Measurements from ENCODE around the gene VARS1.

- TF ChIP-seq CTCF (IDR thresholded peaks at IDR 0.05) = no peak
- TF ChIP-seq POLR2A (IDR thresholded peaks at IDR 0.05) = no peak
- TF ChIP-seq POLR2AphosphoS5 (IDR thresholded peaks at IDR 0.05) = no peak
Measured at GRCh38 chr6:31819871-31820299, 24.3 kb upstream of the VARS1 start.
